Fibroblast of villous mesenchyme (primary cell): Measurements from ENCODE around the gene CATSPERE. TPM values are rescaled to one million over a fixed set of nuclear protein-coding genes. Genes with fewer than 3 reads are reported as not detected.
A peak's percentile ranks its signal among the peaks of the same experiment; 100 is the strongest.

Source experiments
- DNase-seq: peaks from one replicate; pipeline ENCODE4 v3.0.0-alpha.2; 2010; ENCODE audit warnings: low read depth
- H3K4me3 ChIP-seq: 2 replicates; pipeline ENCODE4 v1.5.1; 2011; ENCODE audit warnings: low read depth, mild to moderate bottlenecking, low read length
- total RNA-seq: library from RNA; depleted of rRNA; stranded (reverse); fragments of >200 nt; gene quantifications from 2 replicates; pipeline ENCODE4 v1.2.3, GENCODE V29; 2012
- TF ChIP-seq, protein P1 (sequence below): IDR thresholded peaks from 2 replicates; pipeline ENCODE4 v1.5.1; 2012; ENCODE audit warnings: low read depth, mild to moderate bottlenecking, low read length; ENCODE audit not compliant: insufficient read depth

CATSPERE gene
- total RNA-seq, 1 donor, result 1.7 TPM

- peak overlapping the region; percentile 17 for H3K4me3 ChIP-seq
- no peak for DNase-seq
- TF ChIP-seq, protein P1, sequence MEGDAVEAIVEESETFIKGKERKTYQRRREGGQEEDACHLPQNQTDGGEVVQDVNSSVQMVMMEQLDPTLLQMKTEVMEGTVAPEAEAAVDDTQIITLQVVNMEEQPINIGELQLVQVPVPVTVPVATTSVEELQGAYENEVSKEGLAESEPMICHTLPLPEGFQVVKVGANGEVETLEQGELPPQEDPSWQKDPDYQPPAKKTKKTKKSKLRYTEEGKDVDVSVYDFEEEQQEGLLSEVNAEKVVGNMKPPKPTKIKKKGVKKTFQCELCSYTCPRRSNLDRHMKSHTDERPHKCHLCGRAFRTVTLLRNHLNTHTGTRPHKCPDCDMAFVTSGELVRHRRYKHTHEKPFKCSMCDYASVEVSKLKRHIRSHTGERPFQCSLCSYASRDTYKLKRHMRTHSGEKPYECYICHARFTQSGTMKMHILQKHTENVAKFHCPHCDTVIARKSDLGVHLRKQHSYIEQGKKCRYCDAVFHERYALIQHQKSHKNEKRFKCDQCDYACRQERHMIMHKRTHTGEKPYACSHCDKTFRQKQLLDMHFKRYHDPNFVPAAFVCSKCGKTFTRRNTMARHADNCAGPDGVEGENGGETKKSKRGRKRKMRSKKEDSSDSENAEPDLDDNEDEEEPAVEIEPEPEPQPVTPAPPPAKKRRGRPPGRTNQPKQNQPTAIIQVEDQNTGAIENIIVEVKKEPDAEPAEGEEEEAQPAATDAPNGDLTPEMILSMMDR, result no peak
These were observed 12.6 kb upstream of the CATSPERE start for GRCh38 chr1:244448279-244449036.

DNA sequence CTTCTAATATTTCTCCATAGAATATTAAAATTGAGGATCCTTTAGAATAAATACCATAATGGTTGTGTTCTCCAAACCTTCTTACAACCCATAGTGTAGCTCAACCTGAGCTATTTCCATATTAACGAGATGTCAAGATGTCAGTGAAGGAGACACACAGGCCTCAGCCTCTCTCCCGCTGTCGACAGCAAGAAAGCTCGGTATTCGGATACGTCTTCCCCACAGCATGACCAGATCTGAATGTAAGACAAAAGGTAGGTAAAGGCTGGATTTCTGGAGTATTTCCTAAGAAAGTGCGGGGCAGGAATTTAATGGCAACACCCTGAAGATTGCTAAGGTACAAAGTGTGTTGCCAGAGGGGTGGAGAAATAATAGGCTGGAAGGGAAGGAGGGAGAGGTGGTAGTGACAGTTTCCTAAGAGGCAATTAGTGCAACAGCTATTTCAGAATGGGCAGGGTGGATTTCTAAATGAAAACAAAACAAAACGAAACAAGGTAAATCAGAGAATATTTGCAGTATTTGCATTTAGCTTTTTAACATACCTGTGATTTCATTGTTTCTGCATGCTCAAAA is 11.1 kb upstream of the CATSPERE start:
- no peak for DNase-seq
- peak overlapping the region; percentile 97 for H3K4me3 ChIP-seq
- TF ChIP-seq, protein P1, result no peak

DNA sequence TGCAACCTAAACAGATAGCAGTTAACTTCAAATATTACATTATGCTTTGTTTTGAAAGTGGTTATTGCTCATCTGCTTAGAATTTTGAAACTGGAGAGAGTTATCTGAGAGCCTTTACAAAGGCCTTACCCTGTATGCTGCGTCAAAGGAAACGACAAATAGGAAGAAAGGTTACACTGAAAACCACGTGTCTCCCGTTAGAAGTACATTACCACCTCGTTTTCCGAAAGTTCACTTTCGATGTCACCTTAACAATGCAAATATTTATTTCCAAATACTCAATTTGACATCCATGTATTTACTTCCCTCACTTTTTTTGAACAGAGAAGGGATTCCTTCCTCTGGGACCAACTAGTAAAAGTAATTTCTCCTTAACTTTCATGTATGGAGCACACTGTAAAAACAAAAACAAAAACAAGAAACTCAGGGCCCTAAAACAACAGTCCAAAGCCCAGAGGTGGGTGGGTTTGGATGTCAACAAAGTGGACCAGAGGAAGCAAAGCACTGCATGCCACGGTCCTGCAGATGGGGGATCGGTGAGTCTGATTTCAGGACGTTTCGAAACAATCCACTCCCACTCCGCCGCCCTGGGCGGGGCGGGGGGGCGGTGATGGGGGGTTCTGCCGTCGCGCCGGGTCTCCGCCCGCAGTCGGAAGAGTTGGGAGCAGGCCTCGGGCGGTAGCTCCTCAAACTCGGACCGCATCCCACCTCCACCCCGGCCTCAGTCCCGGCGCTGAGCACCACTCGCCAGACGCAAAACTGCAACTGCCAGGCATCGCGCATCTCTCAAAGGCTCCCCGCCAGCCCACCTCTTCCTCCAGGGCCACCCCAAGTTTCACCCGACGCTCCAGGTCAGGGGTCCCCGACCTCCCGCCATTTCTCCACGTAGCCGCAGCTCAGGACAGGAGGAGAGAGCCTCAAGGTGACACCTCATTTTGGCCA is 10.2 kb upstream of the CATSPERE start:
- peak overlapping the region; percentile 97 for H3K4me3 ChIP-seq
- DNase-seq, result peak; percentile 84
- TF ChIP-seq, protein P1, result no peak

DNA sequence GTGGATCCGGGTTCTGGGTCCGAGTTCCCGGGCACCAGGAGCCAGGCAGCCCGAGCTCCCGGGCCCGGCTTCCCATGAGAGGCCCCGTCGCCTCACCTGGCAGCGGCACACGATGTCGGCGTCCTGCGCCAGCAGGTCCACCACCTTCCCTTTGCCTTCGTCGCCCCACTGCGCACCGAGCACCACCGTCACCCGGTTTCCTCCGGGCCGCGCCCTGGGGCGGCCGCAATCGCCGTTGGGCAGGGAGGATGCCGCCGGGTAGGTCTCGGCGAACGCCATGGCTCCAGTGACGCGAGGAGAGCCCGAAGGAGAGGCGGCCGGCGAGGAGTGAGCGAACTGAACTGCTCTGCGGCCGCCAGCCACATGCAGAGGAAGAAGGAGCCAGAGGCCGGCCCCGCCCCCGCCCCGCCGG is 9.5 kb upstream of the CATSPERE start, which contains the start of gene ADSS2:
Gene ADSS2, minus strand, starts transcription at position 371 of the 412 bp plus-strand sequence. Its CDS starts 92 bp downstream, at position 279.
- no peak for DNase-seq
- H3K4me3 ChIP-seq, result peak within 1 kb of the TSS; percentile 97
- TF ChIP-seq, protein P1, result no peak

GRCh38 chr1:244451951-244452795 is 8.9 kb upstream of the CATSPERE start:
- TF ChIP-seq, protein P1, result peak; percentile 37
- DNase-seq, result peak; percentile 99
- H3K4me3 ChIP-seq, result peak overlapping the region; percentile 97

DNA sequence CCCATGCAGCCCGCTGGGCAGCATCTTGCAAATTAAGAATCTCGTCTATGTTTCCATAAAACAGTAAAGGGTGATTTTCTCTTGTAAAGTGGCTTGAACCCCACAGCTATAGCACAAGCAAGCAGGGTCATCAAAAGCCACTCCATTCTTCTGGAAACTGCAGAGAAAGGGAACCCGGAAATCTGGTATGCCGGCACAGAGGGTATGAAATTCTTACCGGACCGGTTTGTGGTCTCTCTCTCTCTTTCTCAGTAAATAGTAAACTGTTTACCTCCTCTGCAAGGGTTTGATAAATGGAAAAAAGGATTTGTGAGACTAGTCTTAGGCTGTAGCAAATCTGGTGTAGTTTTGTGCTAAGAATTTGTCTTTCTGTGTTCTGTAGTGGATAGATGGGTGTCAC is 6.7 kb upstream of the CATSPERE start:
- DNase-seq, result no peak
- TF ChIP-seq, protein P1, result no peak
- no peak overlapping the region for H3K4me3 ChIP-seq
